ENCODE measurements around the gene ANKRD6. TPM values are rescaled to one million over a fixed set of nuclear protein-coding genes. Genes with fewer than 3 reads are reported as not detected.

Gene ANKRD6
- total RNA-seq, 1 experiment from 2014 or later: 13.9 TPM

DNA sequence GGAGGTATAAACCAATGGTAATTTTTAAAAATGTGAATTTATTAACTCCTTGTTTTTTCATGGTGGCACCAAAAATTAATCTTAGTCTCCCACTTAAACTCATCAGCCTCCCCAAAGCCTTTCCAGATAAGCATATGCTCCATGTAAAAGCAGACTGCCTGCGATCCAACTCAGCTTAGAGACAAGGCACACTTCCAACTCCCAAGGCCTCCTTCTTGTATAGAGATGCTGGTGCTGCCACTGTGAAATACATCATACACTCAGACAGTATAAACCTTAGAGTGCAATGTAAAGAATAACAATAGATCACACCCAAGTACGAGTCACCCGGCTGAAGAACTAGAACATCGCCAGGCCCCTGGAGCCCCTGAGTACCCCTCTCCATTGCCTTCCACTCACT, 2.0 kb downstream of the ANKRD6 start:
- peaks cover 33% of the 10 kb centered on the region for H3K4me1 Mint-ChIP-seq
- ChIA-PET POLR2A (no interaction called here), CTCF (interaction anchor here (1.6 to 1.7 kb wide), 2 partner anchors 63 to 174 kb away, joined by 6 to 11 read pairs; no protein-coding TSS in a partner anchor)
- TF ChIP-seq ZNF416 (CRISPR knock-in tag; IDR thresholded peaks at IDR 0.05): no peak
- no peak for TF ChIP-seq GABPB1 (CRISPR knock-in tag; IDR thresholded peaks at IDR 0.05)
- TF ChIP-seq CREM (CRISPR knock-in tag; IDR thresholded peaks at IDR 0.05): no peak
- no peak for TF ChIP-seq CBFB (CRISPR knock-in tag; IDR thresholded peaks at IDR 0.05; ENCODE audit: low read depth)
- TF ChIP-seq, protein P1, sequence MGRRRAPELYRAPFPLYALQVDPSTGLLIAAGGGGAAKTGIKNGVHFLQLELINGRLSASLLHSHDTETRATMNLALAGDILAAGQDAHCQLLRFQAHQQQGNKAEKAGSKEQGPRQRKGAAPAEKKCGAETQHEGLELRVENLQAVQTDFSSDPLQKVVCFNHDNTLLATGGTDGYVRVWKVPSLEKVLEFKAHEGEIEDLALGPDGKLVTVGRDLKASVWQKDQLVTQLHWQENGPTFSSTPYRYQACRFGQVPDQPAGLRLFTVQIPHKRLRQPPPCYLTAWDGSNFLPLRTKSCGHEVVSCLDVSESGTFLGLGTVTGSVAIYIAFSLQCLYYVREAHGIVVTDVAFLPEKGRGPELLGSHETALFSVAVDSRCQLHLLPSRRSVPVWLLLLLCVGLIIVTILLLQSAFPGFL (CRISPR knock-in tag; IDR thresholded peaks at IDR 0.05; ENCODE audit: borderline replicate concordance): no peak
- no peak for TF ChIP-seq ESRRA (CRISPR knock-in tag; IDR thresholded peaks at IDR 0.05; ENCODE audit: borderline replicate concordance)
- TF ChIP-seq MAX (CRISPR knock-in tag; IDR thresholded peaks at IDR 0.05): no peak
- no peak for TF ChIP-seq NR3C1 (CRISPR knock-in tag; conservative IDR thresholded peaks at IDR 0.05; ENCODE audit: low read depth)
- H3K36me3 Mint-ChIP-seq: no peaks in the 10 kb centered on the region
- DNase-seq (ENCODE audit: low spot score) (no peak), ATAC-seq (no peak)
- peaks cover 1% of the 10 kb centered on the region for H3K9me3 Mint-ChIP-seq
- H3K4me3 Mint-ChIP-seq: no peak overlapping the region
- no peak overlapping the region for H3K27ac Mint-ChIP-seq
- peaks cover 62% of the 10 kb centered on the region for H3K27me3 Mint-ChIP-seq (ENCODE audit: low read depth)

DNA sequence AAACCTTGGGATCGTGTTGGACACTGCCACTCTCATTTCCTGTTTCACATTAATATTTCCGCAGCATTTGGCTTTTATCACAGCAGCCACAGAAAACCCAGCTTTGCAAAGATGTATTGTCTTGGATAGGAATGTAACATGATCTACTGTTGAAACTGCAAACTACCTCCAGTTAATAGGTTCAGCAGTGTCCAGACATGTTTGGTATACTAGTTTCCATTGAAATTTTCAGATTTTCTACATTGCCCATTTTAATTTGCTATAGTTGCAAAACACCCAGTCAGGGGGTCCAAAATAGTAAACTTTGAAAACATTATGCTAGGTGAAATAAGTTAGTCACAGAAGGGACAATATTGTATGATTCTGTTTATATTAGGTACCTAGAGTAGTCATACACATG, 3.3 kb downstream of the ANKRD6 start:
- ChIA-PET CTCF (interaction anchor here (1.1 to 1.2 kb wide), 2 partner anchors 65 to 124 kb away, joined by 3 to 7 read pairs; no protein-coding TSS in a partner anchor), POLR2A (no interaction called here)
- ATAC-seq (no peak), DNase-seq (ENCODE audit: low spot score) (no peak)
- peaks cover 69% of the 10 kb centered on the region for H3K27me3 Mint-ChIP-seq (ENCODE audit: low read depth)
- H3K4me3 Mint-ChIP-seq: no peak overlapping the region
- peaks cover 26% of the 10 kb centered on the region for H3K4me1 Mint-ChIP-seq
- H3K36me3 Mint-ChIP-seq: no peaks in the 10 kb centered on the region
- H3K9me3 Mint-ChIP-seq: peaks cover 7% of the 10 kb centered on the region
- no peak overlapping the region for H3K27ac Mint-ChIP-seq
- TF ChIP-seq HMGA2 (CRISPR knock-in tag; IDR thresholded peaks at IDR 0.05) (no peak), ZNF671 (CRISPR knock-in tag; IDR thresholded peaks at IDR 0.05) (no peak), TEAD4 (CRISPR knock-in tag; IDR thresholded peaks at IDR 0.05) (no peak), ZNF263 (CRISPR knock-in tag; IDR thresholded peaks at IDR 0.05; ENCODE audit: low read depth) (no peak), PRRX2 (CRISPR knock-in tag; IDR thresholded peaks at IDR 0.05) (no peak), ZBTB43 (CRISPR knock-in tag; IDR thresholded peaks at IDR 0.05) (no peak), ZNF425 (CRISPR knock-in tag; conservative IDR thresholded peaks at IDR 0.05) (no peak), TP53 (CRISPR knock-in tag; IDR thresholded peaks at IDR 0.05) (no peak), ZNF512 (CRISPR knock-in tag; IDR thresholded peaks at IDR 0.05; ENCODE audit: borderline replicate concordance) (no peak), ZBTB21 (CRISPR knock-in tag; IDR thresholded peaks at IDR 0.05; ENCODE audit: borderline replicate concordance) (no peak), ETV6 (CRISPR knock-in tag; IDR thresholded peaks at IDR 0.05) (no peak)
- TF ChIP-seq, protein P2, sequence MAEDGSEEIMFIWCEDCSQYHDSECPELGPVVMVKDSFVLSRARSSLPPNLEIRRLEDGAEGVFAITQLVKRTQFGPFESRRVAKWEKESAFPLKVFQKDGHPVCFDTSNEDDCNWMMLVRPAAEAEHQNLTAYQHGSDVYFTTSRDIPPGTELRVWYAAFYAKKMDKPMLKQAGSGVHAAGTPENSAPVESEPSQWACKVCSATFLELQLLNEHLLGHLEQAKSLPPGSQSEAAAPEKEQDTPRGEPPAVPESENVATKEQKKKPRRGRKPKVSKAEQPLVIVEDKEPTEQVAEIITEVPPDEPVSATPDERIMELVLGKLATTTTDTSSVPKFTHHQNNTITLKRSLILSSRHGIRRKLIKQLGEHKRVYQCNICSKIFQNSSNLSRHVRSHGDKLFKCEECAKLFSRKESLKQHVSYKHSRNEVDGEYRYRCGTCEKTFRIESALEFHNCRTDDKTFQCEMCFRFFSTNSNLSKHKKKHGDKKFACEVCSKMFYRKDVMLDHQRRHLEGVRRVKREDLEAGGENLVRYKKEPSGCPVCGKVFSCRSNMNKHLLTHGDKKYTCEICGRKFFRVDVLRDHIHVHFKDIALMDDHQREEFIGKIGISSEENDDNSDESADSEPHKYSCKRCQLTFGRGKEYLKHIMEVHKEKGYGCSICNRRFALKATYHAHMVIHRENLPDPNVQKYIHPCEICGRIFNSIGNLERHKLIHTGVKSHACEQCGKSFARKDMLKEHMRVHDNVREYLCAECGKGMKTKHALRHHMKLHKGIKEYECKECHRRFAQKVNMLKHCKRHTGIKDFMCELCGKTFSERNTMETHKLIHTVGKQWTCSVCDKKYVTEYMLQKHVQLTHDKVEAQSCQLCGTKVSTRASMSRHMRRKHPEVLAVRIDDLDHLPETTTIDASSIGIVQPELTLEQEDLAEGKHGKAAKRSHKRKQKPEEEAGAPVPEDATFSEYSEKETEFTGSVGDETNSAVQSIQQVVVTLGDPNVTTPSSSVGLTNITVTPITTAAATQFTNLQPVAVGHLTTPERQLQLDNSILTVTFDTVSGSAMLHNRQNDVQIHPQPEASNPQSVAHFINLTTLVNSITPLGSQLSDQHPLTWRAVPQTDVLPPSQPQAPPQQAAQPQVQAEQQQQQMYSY (CRISPR knock-in tag; IDR thresholded peaks at IDR 0.05): no peak
- TF ChIP-seq, protein P3, sequence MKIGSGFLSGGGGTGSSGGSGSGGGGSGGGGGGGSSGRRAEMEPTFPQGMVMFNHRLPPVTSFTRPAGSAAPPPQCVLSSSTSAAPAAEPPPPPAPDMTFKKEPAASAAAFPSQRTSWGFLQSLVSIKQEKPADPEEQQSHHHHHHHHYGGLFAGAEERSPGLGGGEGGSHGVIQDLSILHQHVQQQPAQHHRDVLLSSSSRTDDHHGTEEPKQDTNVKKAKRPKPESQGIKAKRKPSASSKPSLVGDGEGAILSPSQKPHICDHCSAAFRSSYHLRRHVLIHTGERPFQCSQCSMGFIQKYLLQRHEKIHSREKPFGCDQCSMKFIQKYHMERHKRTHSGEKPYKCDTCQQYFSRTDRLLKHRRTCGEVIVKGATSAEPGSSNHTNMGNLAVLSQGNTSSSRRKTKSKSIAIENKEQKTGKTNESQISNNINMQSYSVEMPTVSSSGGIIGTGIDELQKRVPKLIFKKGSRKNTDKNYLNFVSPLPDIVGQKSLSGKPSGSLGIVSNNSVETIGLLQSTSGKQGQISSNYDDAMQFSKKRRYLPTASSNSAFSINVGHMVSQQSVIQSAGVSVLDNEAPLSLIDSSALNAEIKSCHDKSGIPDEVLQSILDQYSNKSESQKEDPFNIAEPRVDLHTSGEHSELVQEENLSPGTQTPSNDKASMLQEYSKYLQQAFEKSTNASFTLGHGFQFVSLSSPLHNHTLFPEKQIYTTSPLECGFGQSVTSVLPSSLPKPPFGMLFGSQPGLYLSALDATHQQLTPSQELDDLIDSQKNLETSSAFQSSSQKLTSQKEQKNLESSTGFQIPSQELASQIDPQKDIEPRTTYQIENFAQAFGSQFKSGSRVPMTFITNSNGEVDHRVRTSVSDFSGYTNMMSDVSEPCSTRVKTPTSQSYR (CRISPR knock-in tag; IDR thresholded peaks at IDR 0.05): no peak
- TF ChIP-seq, protein P4, sequence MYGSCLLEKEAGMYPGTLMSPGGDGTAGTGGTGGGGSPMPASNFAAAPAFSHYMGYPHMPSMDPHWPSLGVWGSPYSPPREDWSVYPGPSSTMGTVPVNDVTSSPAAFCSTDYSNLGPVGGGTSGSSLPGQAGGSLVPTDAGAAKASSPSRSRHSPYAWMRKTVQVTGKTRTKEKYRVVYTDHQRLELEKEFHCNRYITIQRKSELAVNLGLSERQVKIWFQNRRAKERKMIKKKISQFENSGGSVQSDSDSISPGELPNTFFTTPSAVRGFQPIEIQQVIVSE (CRISPR knock-in tag; IDR thresholded peaks at IDR 0.05; ENCODE audit: borderline replicate concordance): no peak
